GM13977 (cell line): ENCODE measurements around the gene IGSF1.

Experiments used
- DNase-seq: peaks from one replicate; pipeline ENCODE4 v3.0.0; 2012; ENCODE audit warnings: low spot score
- in situ Hi-C: fragments of 300-500 bp; cut with MboI; formaldehyde crosslinking; loops from one replicate; pipeline ENCODE4 v1.12.0; 2022; ENCODE audit warnings: low sequenced_read_pairs, low pct_unique_long_range_greater_than_20kb, mixed read lengths, inconsistent platforms; ENCODE audit not compliant: unreplicated experiment
- TF ChIP-seq, protein P1 (sequence below): IDR thresholded peaks from 2 replicates; pipeline ENCODE4 v1.5.1; 2012; ENCODE audit warnings: mild to moderate bottlenecking, control low read depth; ENCODE audit not compliant: insufficient read depth; ENCODE audit errors: extremely low read depth, missing control alignments

The IGSF1 gene

DNA sequence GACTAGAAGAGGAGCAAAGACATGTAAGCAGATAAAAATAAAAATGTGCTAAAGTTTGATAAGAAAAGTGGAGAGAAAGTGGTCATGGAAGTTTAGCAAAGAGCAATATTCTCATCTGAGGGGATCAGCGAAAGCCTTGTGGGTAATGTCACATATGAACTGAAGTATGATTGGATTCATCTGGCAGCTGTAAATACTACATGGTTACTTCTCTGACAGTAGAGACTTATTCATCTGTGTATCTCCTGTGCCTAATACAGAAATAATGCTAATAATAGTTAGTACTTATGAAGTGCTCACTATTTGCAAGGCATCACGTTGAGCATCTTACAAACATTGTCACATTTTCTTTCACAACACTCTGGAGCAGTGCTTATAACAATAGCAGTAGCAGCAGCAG, 8.9 kb upstream of the IGSF1 start:
- TF ChIP-seq, protein P1, sequence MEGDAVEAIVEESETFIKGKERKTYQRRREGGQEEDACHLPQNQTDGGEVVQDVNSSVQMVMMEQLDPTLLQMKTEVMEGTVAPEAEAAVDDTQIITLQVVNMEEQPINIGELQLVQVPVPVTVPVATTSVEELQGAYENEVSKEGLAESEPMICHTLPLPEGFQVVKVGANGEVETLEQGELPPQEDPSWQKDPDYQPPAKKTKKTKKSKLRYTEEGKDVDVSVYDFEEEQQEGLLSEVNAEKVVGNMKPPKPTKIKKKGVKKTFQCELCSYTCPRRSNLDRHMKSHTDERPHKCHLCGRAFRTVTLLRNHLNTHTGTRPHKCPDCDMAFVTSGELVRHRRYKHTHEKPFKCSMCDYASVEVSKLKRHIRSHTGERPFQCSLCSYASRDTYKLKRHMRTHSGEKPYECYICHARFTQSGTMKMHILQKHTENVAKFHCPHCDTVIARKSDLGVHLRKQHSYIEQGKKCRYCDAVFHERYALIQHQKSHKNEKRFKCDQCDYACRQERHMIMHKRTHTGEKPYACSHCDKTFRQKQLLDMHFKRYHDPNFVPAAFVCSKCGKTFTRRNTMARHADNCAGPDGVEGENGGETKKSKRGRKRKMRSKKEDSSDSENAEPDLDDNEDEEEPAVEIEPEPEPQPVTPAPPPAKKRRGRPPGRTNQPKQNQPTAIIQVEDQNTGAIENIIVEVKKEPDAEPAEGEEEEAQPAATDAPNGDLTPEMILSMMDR, result no peak
- no peak for DNase-seq
- in situ Hi-C loops, result no loop called here

DNA sequence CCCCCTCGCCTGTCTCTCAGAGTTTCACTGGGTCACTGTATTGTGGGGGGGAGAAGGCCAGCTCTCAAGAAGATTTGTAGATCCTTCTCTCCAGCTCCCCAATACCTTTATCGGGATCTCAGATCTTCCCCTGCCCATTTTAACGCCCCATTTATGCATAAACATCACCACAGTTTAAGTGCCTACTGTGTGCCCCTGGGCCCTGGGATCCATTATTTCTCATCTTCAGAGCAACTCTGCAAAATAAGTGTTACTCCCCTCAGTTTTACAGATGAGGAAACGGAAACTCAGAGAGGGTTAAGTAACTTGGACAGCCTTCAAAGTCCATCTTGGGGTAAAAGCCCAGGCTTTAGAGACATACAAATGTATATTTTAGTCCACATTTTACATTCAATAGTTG, 421 bp upstream of the IGSF1 start:
- DNase-seq, result no peak
- in situ Hi-C loops, result no loop called here
- TF ChIP-seq, protein P1, result no peak

DNA sequence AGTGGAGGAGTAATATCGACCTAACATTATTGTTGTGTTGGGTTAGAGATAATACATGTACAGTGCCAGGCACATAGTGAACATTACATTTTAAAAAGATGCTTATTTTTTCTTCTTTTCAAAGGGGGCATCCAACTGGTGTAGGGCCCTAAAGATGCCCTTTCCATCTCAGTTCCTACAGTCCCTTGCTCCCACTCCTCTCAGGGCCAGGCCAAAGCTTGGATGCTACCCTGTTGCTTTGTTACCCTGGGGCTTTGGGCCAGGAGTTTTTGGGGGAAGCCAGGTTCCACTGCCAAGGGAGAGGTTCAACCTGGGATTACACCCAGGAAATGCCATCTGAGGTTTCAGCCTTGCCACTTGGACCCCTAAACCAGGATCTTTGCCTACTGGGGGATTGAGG, 918 bp downstream of the IGSF1 start:
- TF ChIP-seq, protein P1, result no peak
- in situ Hi-C loops, result no loop called here
- DNase-seq, result no peak

DNA sequence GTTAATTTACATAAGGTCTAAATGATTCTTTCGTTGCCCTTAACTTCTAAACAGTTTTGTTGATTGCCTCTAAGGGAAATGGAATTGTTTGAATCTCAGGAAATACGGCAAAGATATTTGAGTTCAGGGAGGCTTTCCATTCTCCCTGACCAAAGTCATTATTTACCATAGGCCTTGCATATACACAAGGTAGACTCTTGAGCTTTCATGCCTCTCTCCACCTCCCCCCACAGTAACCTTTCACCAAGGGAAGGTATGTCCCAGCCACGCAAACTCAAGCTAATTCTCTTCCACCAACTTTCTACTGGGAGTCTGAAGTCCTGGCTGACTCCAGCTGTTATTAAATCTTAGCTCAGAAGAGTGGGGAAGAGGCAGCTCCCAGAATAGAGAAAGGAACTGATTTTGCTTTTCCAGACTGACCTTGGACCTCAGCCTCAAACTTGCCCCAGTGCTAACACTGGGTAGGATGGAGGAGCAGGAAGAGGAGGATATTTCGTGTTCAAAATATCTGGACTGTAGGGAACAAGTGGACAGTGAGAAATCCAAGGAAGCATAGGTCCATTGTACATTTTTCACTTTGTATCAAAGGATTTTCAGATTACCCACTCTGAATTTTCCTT, 1.4 kb downstream of the IGSF1 start:
- TF ChIP-seq, protein P1, result no peak
- DNase-seq, result no peak
- in situ Hi-C loops, result no loop called here

DNA sequence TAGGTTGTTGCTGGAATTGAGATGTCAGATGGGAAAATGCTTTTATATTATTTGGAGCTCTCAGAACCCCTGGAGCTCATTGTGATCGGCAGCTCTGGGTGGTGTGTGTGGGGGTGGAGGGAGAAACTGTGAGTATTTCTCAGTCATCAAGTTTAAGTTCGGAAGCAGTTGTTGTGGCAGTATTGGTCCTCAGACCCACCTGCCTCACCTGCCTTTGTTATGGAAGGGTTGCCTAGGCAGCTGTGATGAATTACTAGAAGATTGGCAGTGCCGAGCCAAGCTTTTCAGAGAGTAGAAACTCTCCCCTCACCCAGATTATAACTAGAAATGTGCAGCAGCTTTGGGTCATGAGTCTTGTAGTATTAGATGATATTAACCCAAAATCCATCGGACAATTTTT, 9.5 kb downstream of the IGSF1 start:
- in situ Hi-C loops, result no loop called here
- no peak for DNase-seq
- TF ChIP-seq, protein P1, result no peak

DNA sequence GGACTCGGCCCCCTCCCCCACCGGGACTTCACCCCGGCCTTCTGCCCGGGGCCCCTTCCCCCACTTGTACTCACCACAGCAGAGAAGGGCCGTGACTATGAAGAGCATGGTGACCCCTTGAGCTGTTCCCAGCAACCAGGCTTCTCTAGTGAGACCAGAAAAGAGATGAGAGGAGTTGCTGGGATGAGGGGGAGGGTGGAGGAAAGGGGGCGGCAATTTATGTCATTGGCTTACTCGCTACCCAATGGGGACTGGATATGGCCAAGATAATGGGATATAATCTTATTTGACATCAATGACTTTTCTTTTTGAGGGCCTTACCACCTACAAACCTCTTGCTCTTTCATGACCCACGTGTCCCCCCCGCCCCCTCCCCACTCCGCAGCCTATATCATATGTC, 9.9 kb downstream of the IGSF1 start:
- in situ Hi-C loops, result no loop called here
- TF ChIP-seq, protein P1, result no peak

More for the DNA sequence above, 9.9 kb downstream of the IGSF1 start:
- no peak for DNase-seq
